Activated T-helper 1 cell treated with Interleukin-2 at 50 U/mL for 16 hours (primary cell): ENCODE data around the gene ASPG.

ENCODE experiments used
- DNase-seq: peaks from one replicate; pipeline ENCODE4 v3.0.0-alpha.2; 2020; ENCODE audit warnings: low read depth

Gene ASPG

GRCh38 chr14:104075530-104076151 is 9.9 kb upstream of the ASPG start:
- no peak for DNase-seq

- DNase-seq: no peak
These were observed 8.8 kb upstream of the ASPG start for GRCh38 chr14:104076743-104077142.

DNA sequence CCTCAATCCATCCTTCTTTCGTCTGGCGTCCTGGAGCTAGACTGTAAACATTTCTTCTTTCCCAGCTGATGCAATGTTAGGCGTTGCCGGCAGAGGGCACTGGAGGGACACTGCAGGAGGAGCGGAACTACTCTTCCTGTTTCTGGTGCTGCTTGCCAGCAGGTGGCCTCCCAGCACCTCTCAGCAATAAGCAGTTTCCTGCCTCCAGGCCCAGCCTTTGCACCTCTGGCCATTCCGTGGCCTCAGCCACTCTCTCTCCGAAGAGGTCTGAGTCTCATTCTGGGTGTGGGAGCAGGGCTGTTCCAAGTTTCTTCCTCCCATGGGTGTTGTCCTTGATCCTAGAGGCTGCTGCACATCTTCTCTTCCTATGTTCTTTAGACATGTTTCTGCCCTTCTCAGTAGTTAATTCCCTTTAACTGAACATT is 7.5 kb upstream of the ASPG start:
- peak; percentile 72 for DNase-seq

GRCh38 chr14:104080376-104081260 is 4.9 kb upstream of the ASPG start:
- no peak for DNase-seq

DNA sequence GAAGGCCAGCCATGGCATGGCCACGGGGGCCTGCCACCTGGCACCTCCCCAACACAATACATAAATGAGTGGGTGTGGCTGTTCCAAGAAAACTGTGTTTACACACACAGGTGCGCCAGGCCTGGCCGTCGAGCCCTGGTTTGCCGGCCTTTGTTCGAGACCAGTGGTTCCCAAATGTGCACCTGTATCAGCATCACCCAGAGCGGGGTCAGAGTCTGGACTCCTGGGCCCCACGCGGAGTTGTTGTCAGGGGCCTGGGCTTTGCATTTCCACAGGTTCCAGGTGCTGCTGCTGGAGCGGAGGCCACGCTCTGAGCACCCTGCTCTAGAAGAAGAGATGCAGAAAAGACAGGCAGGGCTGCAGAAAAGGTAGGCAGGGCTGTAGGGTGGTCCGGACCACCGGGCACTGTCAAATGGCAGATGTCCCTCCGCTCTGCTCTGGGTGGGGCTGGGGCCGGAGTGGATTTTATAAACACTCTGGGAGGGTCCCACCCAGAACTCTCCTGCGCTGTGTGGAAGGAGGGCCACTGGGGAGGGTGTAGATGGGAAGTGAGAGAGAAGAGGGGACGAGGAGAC is 4.2 kb upstream of the ASPG start:
- DNase-seq: no peak

DNA sequence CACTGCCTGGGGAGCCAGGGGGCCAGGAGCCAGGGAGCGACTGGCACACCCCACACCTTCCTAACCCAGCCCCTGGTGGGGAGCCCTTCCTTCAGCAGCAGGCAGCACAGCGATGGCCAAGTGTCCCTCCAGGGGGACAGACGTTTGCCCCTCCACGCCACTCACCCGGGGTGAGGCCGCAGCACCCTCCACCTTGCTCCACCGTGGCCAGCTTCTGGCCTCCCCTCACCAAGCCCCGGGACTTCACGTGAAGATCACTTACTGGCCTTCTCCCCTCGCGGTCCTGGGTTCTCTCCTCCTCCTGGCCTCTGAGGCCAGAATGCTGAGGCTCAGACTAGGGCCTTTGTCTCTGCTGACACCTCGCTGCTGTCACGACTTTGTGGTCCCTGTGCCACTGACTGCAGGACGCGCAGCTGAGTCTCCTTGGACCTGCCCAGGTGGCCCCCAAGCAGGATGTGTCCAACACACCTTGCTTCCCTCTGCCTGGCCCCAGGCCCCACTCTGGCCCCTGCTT is 3.5 kb upstream of the ASPG start:
- DNase-seq: no peak

DNA sequence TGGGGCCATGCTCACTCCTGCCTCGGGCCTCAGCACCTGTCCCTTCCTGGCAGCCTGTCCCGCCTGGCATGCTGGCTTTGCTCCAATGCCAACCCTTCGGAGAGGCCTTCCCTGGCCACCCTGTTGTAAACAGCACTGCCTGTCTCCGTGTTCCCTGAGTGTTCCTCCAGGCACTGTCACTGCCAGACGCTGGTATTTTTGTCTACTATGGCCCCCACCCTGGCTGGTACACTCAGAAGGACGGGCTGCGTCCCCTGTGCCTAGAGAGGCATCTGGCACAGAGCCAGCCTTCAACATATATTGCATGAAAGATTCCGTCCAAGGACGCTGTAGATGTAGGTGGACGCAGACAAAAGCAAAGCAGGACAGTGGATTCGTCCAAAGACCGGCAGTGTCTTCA is 2.7 kb upstream of the ASPG start:
- DNase-seq: no peak

- DNase-seq: no peak
These were observed 1.1 kb upstream of the ASPG start for GRCh38 chr14:104084251-104085002.

DNA sequence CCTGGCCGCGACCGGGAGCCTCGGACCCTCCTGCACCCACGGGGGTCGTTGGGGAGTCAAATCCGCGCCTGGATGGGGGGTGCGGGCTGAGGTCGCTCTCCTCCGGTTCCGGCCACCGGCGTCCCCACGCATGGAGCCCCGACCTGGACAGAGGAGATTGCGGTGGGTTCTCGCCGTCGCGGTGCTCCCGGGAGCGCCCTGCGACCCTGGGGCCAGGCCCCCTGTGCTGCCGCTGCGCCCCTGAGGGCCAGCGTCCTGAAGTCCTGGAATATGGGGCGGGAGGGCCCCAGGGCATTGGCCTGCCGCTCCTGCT is 345 bp downstream of the ASPG start:
- no peak for DNase-seq

- DNase-seq: no peak
These were observed 735 bp downstream of the ASPG start for GRCh38 chr14:104086210-104086660.

- no peak for DNase-seq
These were observed 1.4 kb downstream of the ASPG start for GRCh38 chr14:104086661-104087461.

DNA sequence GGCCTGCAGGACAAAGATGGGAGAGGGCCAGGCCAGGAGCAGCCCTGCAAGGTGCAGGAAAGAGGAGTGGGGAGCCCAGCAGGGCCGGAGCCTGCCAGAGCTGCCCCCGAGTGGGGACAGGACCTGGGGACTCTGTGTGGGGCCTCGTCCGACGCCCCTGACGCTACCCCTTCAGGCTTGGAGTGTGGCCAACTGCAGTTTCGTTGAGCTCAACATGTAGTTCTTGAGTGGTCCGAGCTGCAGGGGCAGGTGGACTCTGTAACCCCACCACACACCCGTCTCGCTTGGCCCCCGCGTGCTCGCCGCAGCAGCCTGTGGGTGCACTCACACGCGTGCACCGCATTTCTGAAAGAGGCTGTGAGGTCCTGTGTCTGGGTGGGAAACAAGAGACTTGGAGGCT is 2.0 kb downstream of the ASPG start:
- DNase-seq: no peak

DNA sequence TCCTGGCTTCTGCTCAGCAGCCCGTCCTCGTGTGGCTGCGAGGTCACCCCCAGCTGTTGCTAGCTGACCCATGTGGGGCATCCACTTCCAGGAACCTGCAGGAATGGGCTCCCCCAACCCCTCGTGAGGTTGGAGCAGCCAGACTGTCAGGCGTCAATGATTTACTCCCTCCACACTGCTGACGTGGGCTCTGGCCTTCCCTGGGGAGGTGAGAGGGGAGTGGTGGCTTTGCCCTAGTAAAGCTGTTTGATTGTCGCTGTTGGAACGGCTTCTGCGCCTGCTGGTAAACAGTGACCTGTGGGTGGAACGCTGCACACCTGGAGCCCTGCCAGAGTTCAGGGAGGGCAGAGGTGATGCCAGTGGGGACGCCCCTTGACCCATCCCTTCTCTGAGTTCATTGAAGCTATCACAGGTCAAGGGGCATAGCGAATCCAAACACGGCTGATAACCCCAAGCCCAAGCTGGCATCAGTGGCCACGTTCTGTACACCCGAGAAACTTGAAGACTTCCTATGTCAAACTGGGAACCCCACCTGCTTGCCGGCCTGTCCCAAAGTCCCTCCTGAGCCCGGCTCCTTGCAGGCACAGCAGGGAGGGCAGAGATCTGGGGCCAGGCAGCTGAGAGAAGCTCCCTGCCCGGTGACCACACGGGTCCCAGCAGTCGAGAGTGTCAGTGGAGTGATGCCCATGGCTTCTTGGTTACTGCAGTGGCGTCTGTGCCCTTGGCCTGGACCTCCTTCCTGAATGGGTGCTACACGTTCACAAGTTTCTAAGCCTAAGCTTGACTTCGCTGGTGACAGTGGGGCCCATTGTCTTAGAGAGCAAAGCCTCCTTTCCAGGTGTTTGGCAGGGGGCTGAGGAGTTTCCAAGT is 2.7 kb downstream of the ASPG start:
- no peak for DNase-seq

DNA sequence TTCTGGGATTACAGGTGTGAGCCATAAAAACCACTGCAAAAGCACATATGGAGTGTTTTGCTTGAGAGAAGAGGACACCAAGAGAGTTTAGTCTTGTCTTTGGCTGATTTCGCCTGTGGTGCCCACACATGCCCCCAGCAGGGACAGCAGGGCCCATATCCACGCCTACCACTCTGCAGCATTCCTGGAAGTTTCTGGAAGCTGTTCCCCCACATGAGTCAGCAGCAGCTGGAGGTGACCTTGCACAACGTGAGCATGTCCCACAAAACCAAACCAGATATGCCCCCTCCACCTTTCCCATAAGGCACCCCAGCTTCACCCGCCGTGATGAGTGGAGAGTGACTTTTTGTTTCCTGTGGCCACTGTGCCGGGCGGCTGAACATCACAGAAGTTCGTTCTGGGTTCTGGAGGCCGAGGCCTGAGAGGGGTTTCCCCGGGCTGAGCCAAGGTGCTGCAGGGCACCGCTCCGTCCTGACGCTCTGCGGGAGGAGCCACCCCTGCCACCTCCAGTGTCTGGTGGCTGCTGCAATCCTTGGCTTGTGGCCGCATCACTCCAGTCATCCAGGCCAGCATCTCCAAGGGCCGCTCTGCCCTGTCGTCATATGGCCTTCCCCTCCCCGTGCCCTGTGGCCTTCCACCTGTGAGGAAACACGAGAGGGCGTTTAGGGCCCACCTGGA is 4.7 kb downstream of the ASPG start:
- DNase-seq: no peak

DNA sequence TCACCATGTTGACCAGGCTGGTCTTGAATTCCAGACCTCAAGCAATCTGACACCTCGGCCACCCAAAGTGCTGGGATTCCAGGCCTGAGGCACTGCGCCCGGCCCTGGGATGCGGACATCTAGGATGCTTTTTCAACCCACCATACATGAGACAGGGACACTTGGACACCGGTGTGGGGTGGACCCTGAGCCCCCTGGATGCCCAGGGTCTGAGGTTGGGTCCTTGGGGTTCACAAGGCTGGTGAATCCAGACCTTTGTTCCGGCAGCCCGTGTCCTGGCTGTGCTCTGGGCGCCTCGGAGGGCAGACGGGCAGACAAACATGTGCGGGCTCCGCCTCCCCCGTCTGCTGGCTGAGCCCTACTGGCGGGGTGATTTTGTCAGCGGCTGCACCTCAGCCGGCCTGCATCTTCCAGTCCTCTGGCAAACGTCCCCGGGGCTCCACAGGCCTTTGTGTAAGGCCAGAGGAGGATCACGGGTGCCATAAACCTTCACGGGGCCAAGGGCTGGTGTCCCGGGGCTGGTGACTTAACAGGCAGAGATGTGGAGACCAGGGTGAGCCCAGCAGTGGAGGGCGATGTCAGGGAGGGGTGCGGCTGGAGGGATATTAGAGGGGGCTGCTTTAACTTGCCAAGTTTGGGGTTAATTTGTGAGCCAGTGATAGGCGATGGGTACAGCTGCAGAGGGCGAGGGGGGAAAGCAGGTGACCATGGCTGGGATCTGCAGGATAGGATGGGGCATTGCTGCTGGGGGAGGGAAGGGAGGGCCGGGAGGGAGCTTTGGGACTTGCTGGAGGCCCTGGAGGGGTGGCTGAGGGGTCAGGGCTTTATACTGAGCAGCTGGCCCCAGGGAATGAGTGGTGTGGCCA is 5.8 kb downstream of the ASPG start:
- DNase-seq: no peak

DNA sequence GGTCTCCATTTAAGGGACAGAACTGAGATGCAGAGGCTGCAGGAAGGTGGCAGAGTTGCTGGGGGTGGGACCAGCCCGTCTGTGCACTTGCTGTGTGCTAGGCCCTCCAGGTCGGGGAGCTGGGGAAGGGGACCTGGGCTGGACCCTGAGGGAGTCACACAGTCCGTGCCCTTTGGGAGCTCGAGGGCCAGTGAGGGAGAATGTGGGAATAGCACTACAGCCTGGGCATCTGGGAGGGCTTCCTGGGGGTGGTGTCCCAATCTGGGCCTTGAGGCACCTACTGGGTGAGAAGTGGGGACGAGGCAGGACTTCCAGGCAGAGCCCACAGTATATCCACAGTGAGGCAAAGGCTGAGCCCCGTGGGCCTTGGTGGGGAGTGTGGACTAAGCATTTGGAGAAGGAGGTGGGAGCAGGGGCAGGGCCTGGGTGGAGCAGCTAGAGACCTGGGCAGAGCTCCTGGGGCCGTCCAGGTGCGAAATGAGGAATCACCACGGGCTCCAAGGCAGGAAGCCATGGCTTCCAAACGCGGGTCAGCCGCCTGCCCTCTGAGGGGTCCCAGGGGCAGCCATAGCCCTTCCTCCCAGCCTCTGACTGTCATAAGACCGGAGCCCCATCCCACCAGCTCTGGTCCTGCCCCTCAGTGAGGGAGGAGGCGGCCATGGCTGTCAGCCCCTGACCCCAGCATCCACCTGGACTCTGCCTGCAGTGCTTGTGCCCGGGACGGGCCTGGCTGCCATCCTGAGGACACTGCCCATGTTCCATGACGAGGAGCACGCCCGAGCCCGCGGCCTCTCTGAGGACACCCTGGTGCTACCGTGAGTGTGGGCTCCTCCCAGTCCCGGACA is 6.6 kb downstream of the ASPG start:
- DNase-seq: no peak

- DNase-seq: no peak
These were observed 7.4 kb downstream of the ASPG start for GRCh38 chr14:104092931-104093365.
